Left ventricle myocardium superior (tissue), 1 donor: ENCODE measurements around the gene ANKRD12. TPM values are rescaled to one million over a fixed set of nuclear protein-coding genes. Genes with fewer than 3 reads are reported as not detected.
"Not testable (repeated sequence)": the region's sequence is repeated elsewhere in the genome, so short reads cannot be mapped to it uniquely, and the experiment has no call there.

Source experiments
- ATAC-seq: fragments of 200-7000 bp; cut with Tn5 transposase; one replicate; pipeline ENCODE4 v1.9.1; 2020; ENCODE audit warnings: mild to moderate bottlenecking, moderate library complexity
- DNase-seq: peaks from one replicate; pipeline ENCODE4 v3.0.0-alpha.2; 2020
- intact Hi-C: fragments of 100-400 bp; cut with micrococcal nuclease; formaldehyde crosslinking; loops from one replicate; pipeline ENCODE4 v1.11.0; 2022
- total RNA-seq: library from RNA; stranded (reverse); fragmentation: NEBNext Ultra II Directional; extraction: Animal tissue kit (Norgen Biotek cat#: 25700); gene quantifications from one replicate; pipeline ENCODE4 v1.2.1, GENCODE V29; 2021
- donor health status: DM: no; HTN: yes; CAD: no; lungs with severe emphysema.

ANKRD12 gene
- total RNA-seq, 1 donor from 2014 or later: 46.1 TPM

GRCh38 chr18:9135912-9136314 is 668 bp upstream of the ANKRD12 start:
- intact Hi-C loops: loop anchor here (5.0 kb wide), 1 partner anchor 34 kb away; the partner anchor contains the start of gene NDUFV2
- ATAC-seq (peak; percentile 33), DNase-seq (no peak)

DNA sequence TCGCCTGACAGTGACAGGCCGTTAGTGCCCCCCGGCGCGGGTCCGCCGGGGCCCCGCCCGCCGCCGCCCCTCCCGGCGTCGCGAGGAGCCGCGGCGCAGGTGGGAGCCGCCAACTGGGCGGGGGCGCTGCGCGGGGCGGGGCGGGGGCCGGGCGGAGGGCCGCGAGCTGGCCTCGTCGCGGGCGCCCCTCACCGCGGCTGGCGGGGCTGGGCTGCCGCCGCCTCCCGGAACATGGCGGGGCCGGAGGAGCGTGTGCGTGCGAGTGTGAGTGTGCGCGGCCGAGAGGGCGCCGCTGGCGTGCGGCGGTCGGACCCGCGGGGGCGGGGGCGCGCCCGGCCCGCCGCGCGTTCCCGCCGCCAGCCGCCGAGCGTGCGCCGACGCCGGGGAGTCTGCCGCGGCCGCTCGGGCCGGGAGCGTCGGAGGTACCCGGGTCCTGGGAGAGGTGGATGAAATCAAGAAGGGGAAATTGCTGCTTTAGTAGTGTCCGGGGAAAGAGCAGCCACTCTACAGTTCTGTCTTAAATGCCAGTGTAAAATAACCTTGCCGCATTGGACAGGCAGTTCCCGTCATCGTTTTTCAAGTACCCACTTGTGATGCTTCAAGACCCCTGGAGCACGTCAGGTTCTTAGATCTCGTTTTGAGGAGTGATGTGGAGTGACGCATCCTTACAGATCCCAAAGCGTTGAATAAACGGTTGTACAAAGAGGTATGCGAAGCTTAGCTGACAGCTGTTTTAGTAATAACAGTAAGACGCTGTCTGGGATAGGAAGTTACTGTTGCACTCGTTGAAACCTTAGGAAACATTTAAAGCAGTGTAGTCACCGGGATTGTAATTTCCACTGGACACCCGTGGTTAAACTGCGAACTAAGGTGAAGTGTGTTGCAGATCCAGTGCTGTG is 836 bp downstream of the ANKRD12 start:
- intact Hi-C loops: loop anchor here (5.0 kb wide), 1 partner anchor 35 kb away; the partner anchor contains the start of gene NDUFV2
- DNase-seq: peak; percentile 87
- peak; percentile 47 for ATAC-seq

- ATAC-seq: no peak
- DNase-seq: no peak
- intact Hi-C loops: loop anchor here (5.0 kb wide), 1 partner anchor 37 kb away; the partner anchor contains the start of gene NDUFV2
These were observed 2.9 kb downstream of the ANKRD12 start for GRCh38 chr18:9139400-9140039.

- no peak for ATAC-seq
- intact Hi-C loops: no loop called here
These were observed 3.8 kb downstream of the ANKRD12 start for GRCh38 chr18:9140381-9140780.

GRCh38 chr18:9140984-9141383 is 4.4 kb downstream of the ANKRD12 start:
- no peak for ATAC-seq
- intact Hi-C loops: no loop called here
- DNase-seq: no peak

More at GRCh38 chr18:9140381-9140780, 3.8 kb downstream of the ANKRD12 start:
- no peak for DNase-seq

DNA sequence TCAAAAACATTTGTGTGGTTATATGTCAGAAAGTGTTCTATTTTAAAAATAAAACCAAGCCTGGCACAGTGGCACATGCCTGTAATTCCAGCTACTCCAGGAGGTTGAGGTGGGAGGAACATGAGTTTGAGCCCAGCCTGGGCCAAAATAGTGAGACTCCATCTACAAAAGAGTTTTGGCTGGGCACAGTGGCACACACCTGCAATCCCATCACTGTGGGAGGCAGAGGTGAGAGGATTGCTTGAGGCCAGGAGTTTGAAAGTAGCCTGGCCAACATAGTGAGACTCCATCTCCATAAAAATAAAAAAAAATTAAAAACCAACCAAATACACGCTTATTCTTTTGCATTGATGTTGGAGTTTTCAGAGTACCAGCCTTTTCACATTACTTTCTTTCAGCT is 9.6 kb downstream of the ANKRD12 start:
- DNase-seq (no peak), ATAC-seq (no peak)
- intact Hi-C loops: no loop called here

- ATAC-seq (peak; percentile 81), DNase-seq (no peak)
- intact Hi-C loops: loop anchor here (2.0 kb wide), 1 partner anchor 75 kb away; no protein-coding TSS in a partner anchor
These were observed 11.0 kb downstream of the ANKRD12 start for GRCh38 chr18:9147440-9148202.

DNA sequence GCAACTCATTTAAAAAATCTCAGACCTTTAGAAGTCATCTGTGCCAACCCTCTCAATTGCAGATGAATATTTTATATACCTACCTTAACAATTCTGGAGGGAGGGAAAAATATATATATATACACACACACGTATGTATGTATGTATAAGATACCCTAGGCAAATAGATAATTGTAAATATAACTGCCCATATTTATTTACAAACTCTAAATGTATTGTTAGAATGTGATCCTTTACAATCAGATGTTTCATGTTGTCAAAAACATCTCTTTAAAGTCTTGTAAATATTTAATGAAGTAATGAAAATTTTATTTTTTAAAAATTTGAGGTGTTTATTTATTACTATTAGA is 11.6 kb downstream of the ANKRD12 start:
- DNase-seq (no peak), ATAC-seq (no peak)
- intact Hi-C loops: loop anchor here (2.0 kb wide), 1 partner anchor 75 kb away; no protein-coding TSS in a partner anchor

DNA sequence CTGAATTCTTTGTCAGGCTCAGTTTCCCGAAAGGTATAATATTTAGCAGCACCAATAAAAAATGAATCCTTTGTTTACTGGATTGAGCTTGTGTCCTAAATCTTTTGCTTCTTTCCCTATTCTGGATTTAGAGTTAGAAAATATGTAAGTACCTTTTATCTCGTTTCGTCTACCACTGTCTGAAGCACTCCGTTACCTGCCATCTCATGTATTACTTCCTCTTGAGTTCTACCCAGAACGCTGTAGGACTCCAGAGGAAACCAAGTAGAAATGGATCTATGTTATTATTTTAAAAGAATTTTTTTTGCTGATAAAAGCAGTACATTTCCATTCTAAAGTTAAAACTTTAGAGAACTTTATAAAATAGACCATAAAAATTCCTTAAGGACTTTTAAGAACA is 13.5 kb downstream of the ANKRD12 start:
- ATAC-seq: no peak
- intact Hi-C loops: no loop called here
- DNase-seq: no peak

GRCh38 chr18:9153256-9153655 is 16.7 kb downstream of the ANKRD12 start:
- intact Hi-C loops: no loop called here
- DNase-seq (no peak), ATAC-seq (no peak)

DNA sequence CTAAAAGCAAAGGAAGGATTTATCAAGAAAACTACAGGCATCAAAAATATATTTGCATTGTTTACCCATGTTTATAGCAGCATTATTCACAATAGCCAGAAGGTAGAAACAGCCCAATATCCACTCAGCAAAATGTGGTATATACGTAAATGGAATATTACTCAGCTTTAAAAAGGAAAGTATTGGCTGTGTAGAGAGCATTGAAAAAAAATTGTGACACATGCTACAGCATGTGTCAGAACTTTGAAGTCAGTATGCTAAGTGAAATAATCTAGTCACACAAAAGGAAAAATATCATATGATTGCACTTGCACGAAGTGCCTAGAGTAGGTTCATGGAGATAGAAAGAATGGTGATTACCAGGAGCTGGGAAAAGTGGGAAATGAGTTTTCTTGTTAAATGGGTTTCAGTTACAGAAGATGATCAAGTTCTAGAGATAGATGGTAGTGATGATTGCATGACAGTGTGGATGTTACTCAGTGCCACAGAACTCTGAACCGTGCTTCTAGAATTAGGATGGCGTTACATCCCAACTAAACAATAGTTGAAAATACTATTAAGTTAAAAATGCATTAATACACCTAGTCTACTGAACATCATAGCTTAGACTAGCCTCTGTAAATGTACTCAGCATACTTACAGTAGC is 20.1 kb downstream of the ANKRD12 start:
- DNase-seq (no peak), ATAC-seq (no peak)
- intact Hi-C loops: no loop called here

DNA sequence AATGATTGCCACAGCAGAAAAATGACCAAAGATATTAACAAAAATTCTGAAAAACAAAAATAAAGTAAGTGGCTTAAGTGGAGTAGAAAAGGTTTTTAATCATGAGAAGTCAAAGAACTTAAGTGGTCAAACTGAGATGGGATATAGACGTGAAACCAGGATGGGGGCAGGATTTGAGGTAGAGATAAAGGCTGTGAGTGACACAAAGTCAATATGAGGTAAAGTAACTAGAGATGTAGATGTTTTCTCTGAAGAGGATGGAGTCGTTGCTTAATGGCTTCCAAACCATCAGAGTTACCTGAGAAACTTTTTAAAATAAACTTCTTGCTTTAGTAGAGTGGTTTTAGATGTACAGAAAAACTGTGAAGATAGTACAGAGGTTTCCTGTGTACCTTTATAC is 21.2 kb downstream of the ANKRD12 start:
- intact Hi-C loops: no loop called here
- ATAC-seq (no peak), DNase-seq (no peak)

DNA sequence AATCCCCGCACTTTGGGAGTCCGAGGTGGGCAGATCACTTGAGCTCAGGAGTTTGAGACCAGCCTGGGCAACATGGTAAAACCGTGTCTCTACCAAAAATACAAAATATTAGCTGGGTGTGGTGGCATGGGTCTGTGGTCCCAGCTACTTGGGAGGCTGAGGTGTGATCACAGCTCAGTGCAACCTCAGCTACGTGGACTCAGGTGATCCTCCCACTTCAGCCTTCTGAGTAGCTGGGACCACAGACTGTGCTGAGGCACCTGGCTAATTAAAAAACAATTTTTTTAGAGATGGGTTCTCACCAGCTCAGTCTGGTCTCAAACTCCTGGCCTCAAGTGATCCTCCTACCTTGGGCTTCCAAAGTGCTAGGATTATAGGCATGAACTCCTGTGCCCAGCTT is 23.4 kb downstream of the ANKRD12 start:
- DNase-seq (no peak), ATAC-seq (no peak)
- intact Hi-C loops: no loop called here

- intact Hi-C loops, ATAC-seq: not testable (repeated sequence)
These were observed 26.1 kb downstream of the ANKRD12 start for GRCh38 chr18:9162663-9163062.

DNA sequence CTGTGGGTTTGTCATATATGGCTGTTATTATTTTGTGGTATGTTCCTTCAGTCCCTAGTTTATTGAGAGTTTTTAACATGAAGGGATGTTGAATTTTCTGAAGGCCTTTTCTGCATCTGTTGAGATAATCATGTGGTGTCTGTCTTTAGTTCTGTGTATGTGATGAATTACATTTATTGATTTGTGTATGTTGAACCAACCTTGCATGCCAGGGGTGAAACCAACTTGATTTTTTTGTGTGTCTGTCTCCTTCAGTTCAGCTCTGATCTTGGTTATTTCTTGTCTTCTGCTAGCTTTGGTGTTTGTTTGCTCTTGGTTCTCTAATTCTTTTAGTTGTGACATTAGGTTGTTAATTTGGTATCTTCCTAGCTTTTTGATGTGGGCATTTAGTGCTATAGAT is 27.6 kb downstream of the ANKRD12 start:
- ATAC-seq, DNase-seq, intact Hi-C loops: not testable (repeated sequence)

More at GRCh38 chr18:9162663-9163062, 26.1 kb downstream of the ANKRD12 start:
- DNase-seq: not testable (repeated sequence)

GRCh38 chr18:9165883-9166282 is 29.3 kb downstream of the ANKRD12 start:
- intact Hi-C loops, DNase-seq, ATAC-seq: not testable (repeated sequence)

GRCh38 chr18:9169515-9169914 is 32.9 kb downstream of the ANKRD12 start:
- ATAC-seq, intact Hi-C loops: not testable (repeated sequence)

DNA sequence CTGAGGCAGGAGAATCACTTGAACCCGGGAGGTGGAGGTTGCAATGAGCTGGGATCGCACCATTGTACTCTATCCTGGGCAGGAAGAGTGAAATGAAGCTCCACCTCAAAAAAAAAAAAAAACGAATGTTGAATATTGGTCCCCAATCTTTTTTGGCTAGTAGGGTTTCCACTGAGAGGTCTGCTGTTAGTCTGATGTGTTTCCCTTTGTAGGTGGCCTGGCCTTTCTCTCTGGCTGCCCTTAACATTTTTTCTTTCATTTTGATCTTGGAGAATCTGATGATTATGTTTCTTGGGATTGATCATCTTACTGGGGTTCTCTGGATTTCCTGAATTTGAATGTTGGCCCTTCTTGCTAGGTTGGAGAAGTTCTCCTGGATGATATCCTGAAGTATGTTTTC is 35.3 kb downstream of the ANKRD12 start:
- intact Hi-C loops, ATAC-seq, DNase-seq: not testable (repeated sequence)

More at GRCh38 chr18:9169515-9169914, 32.9 kb downstream of the ANKRD12 start:
- not testable (repeated sequence) for DNase-seq
